CD8-positive, alpha-beta memory T cell (primary cell): ENCODE measurements around the gene KAT6B. TPM values are rescaled to one million over a fixed set of nuclear protein-coding genes. Genes with fewer than 3 reads are reported as not detected.

Experiments
- CTCF ChIA-PET: fragments of 350-600 bp; sonication (Branson Sonifier 250); formaldehyde crosslinking; loops from one replicate; lab custom pipeline; 2021; ENCODE audit warnings: antibody characterized with exemption; lab: Charles Lee
- POLR2A ChIA-PET: fragments of 350-600 bp; sonication (Branson Sonifier 250); formaldehyde crosslinking; loops from one replicate; lab custom pipeline; 2021; ENCODE audit warnings: antibody characterized with exemption; lab: Charles Lee
- DNase-seq, 5 donors: peaks; one replicate each; pipeline versions ENCODE4 v3.0.0 to v3.0.0-alpha.2; 2020 to 2022; ENCODE audit warnings: mixed read lengths in 1 of 5
- H3K27ac ChIP-seq: one replicate; pipeline ENCODE4 v1.7.0; 2013; ENCODE audit warnings: low read depth, mild to moderate bottlenecking, low read length, moderate library complexity
- H3K27me3 ChIP-seq: 2 replicates; pipeline ENCODE4 v1.7.0; 2013; ENCODE audit warnings: low read length, mild to moderate bottlenecking; ENCODE audit not compliant: insufficient read depth, poor library complexity, severe bottlenecking
- H3K36me3 ChIP-seq: 2 replicates; pipeline ENCODE4 v1.7.0; 2013; ENCODE audit warnings: mild to moderate bottlenecking, low read length, moderate library complexity; ENCODE audit not compliant: insufficient read depth
- H3K4me1 ChIP-seq: 2 replicates; pipeline ENCODE4 v1.7.0; 2013; ENCODE audit warnings: mild to moderate bottlenecking, low read length, moderate library complexity; ENCODE audit not compliant: insufficient read depth
- H3K4me3 ChIP-seq: 2 replicates; pipeline ENCODE4 v1.7.0; 2013; ENCODE audit warnings: mild to moderate bottlenecking, low read length
- H3K9me3 ChIP-seq: 2 replicates; pipeline ENCODE4 v1.7.0; 2013; ENCODE audit warnings: mild to moderate bottlenecking, low read length
- H3K27ac Mint-ChIP-seq, 8 donors: one replicate each; pipeline ENCODE4 v1.8.0; 2020 to 2021; ENCODE audit warnings: mixed read lengths in 8 of 8, mild to moderate bottlenecking in 6 of 8, inconsistent platforms in 3 of 8, moderate library complexity in 3 of 8
- H3K27me3 Mint-ChIP-seq, 2 donors: one replicate each; pipeline ENCODE4 v1.8.0; 2020 to 2021; ENCODE audit warnings: mixed read lengths in 2 of 2, mild to moderate bottlenecking in 1 of 2, moderate library complexity in 1 of 2
- H3K36me3 Mint-ChIP-seq, 3 donors: one replicate each; pipeline ENCODE4 v1.8.0; 2020 to 2021; ENCODE audit warnings: mixed read lengths in 3 of 3, inconsistent platforms in 1 of 3, mild to moderate bottlenecking in 1 of 3
- H3K4me1 Mint-ChIP-seq, 3 donors: one replicate each; pipeline ENCODE4 v1.8.0; 2020 to 2021; ENCODE audit warnings: mixed read lengths in 3 of 3, inconsistent platforms in 1 of 3, mild to moderate bottlenecking in 1 of 3
- H3K4me3 Mint-ChIP-seq, 7 donors: one replicate each; pipeline ENCODE4 v1.8.0; 2020 to 2021; ENCODE audit warnings: mixed read lengths in 7 of 7, mild to moderate bottlenecking in 6 of 7, moderate library complexity in 4 of 7, inconsistent platforms in 2 of 7
- H3K9me3 Mint-ChIP-seq, 5 donors: one replicate each; pipeline ENCODE4 v1.8.0; 2020 to 2022; ENCODE audit warnings: mixed read lengths in 5 of 5, mild to moderate bottlenecking in 3 of 5, moderate library complexity in 2 of 5, inconsistent platforms in 1 of 5
- polyA plus RNA-seq: library from polyadenylated mRNA; unstranded; fragments of 300-500 nt; fragmentation: Illumina TruSeq; gene quantifications from one replicate; pipeline ENCODE4 v1.2.3, GENCODE V29; 2021
- total RNA-seq, 2 experiments: library from RNA; stranded (reverse); gene quantifications; one replicate each; pipeline ENCODE4 v1.2.3, GENCODE V29; 2021

The KAT6B gene
- total and polyA plus RNA-seq, 3 experiments from 2014 or later: 21.8 to 32.8 (median 23.6) TPM

- CTCF ChIA-PET: no interaction called here
- POLR2A ChIA-PET: no interaction called here
- no peaks in the 10 kb centered on the region for H3K9me3 ChIP-seq
- DNase-seq: no peak
- H3K27ac ChIP-seq: no peak overlapping the region
- Mint-ChIP-seq H3K4me1 (peaks cover 20 to 55% (median 29%) of the 10 kb centered on the region in 3 donors), H3K9me3 (no peaks in the 10 kb centered on the region), H3K27ac (peak overlapping the region in 4 of 8 donors; percentile 4 to 81 (median 14)), H3K36me3 (peaks cover 0 to 17% (median 16%) of the 10 kb centered on the region in 3 donors), H3K4me3 (no peak overlapping the region), H3K27me3 (no peaks in the 10 kb centered on the region)
- H3K27me3 ChIP-seq: no peaks in the 10 kb centered on the region
- H3K4me1 ChIP-seq: peaks cover 12% of the 10 kb centered on the region
- no peak overlapping the region for H3K4me3 ChIP-seq
- no peaks in the 10 kb centered on the region for H3K36me3 ChIP-seq
These were observed 137.1 kb downstream of the KAT6B start for GRCh38 chr10:74963549-74963948.

- H3K27ac Mint-ChIP-seq: peak overlapping the region; percentile 41 to 95 (median 87)
- Histone ChIP-seq H3K4me3 (peak overlapping the region; percentile 34), H3K36me3 (no peaks in the 10 kb centered on the region), H3K9me3 (no peaks in the 10 kb centered on the region), H3K4me1 (peaks cover 26% of the 10 kb centered on the region), H3K27ac (no peak overlapping the region), H3K27me3 (no peaks in the 10 kb centered on the region)
- peaks cover 33 to 46% (median 39%) of the 10 kb centered on the region in 3 donors for H3K4me1 Mint-ChIP-seq
- CTCF ChIA-PET: no interaction called here
- POLR2A ChIA-PET: interaction anchor here (0.6 kb wide), 1 partner anchor 8 kb away, joined by 3 read pairs; no protein-coding TSS in a partner anchor
- DNase-seq: peak in 2 of 5 donors; percentile 2 to 53
- no peaks in the 10 kb centered on the region for H3K9me3 Mint-ChIP-seq
- no peaks in the 10 kb centered on the region for H3K27me3 Mint-ChIP-seq
- H3K36me3 Mint-ChIP-seq: peaks cover 0 to 20% (median 18%) of the 10 kb centered on the region in 3 donors
- peak overlapping the region; percentile 39 to 79 (median 60) for H3K4me3 Mint-ChIP-seq
These were observed 141.7 kb downstream of the KAT6B start for GRCh38 chr10:74967911-74968666.

- peaks cover 30 to 43% (median 36%) of the 10 kb centered on the region in 3 donors for H3K4me1 Mint-ChIP-seq
- no peak for DNase-seq
- no peak overlapping the region for H3K4me3 ChIP-seq
- no peaks in the 10 kb centered on the region for H3K9me3 ChIP-seq
- peak overlapping the region in 4 of 7 donors; percentile 69 to 79 (median 76) for H3K4me3 Mint-ChIP-seq
- peaks cover 26% of the 10 kb centered on the region for H3K4me1 ChIP-seq
- POLR2A ChIA-PET: no interaction called here
- no peaks in the 10 kb centered on the region for H3K36me3 ChIP-seq
- H3K9me3 Mint-ChIP-seq: no peaks in the 10 kb centered on the region
- peak overlapping the region in 7 of 8 donors; percentile 43 to 93 (median 85) for H3K27ac Mint-ChIP-seq
- CTCF ChIA-PET: no interaction called here
- no peaks in the 10 kb centered on the region for H3K27me3 Mint-ChIP-seq
- peaks cover 0 to 25% (median 18%) of the 10 kb centered on the region in 3 donors for H3K36me3 Mint-ChIP-seq
- H3K27ac ChIP-seq: no peak overlapping the region
- H3K27me3 ChIP-seq: no peaks in the 10 kb centered on the region
These were observed 142.3 kb downstream of the KAT6B start for GRCh38 chr10:74968667-74969061.

DNA sequence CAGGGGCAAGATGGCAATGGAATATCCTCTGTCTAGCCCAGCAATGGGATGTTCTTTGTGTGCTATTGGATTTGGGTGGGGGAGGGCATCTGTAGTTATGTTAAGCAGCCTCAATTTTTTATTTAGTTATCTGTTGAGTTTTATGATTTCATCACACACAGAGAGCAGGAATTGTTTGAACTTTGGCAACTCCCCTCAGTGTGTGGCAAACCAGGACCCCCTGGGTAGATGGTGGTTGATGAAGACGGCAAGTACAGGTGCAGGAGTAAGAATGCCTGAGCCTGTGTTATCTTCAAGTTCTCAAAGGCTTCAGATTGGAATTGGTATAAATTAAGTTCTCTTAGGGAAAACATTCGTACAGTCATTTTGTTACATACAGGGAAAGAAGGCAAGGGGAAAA lies 142.7 kb downstream of the KAT6B start:
- no peaks in the 10 kb centered on the region for H3K36me3 ChIP-seq
- POLR2A ChIA-PET: no interaction called here
- CTCF ChIA-PET: no interaction called here
- no peak for DNase-seq
- H3K27ac ChIP-seq: no peak overlapping the region
- peaks cover 26% of the 10 kb centered on the region for H3K4me1 ChIP-seq
- H3K4me3 Mint-ChIP-seq: peak overlapping the region in 4 of 7 donors; percentile 0 to 79 (median 53)
- H3K27me3 Mint-ChIP-seq: no peaks in the 10 kb centered on the region
- peaks cover 30 to 43% (median 36%) of the 10 kb centered on the region in 3 donors for H3K4me1 Mint-ChIP-seq
- H3K36me3 Mint-ChIP-seq: peaks cover 0 to 29% (median 18%) of the 10 kb centered on the region in 3 donors
- H3K4me3 ChIP-seq: no peak overlapping the region
- peak overlapping the region in 7 of 8 donors; percentile 43 to 93 (median 85) for H3K27ac Mint-ChIP-seq
- no peaks in the 10 kb centered on the region for H3K27me3 ChIP-seq
- no peaks in the 10 kb centered on the region for H3K9me3 Mint-ChIP-seq
- H3K9me3 ChIP-seq: no peaks in the 10 kb centered on the region

- Mint-ChIP-seq H3K4me1 (peaks cover 30 to 39% (median 35%) of the 10 kb centered on the region in 3 donors), H3K9me3 (no peaks in the 10 kb centered on the region), H3K36me3 (peaks cover 0 to 29% (median 19%) of the 10 kb centered on the region in 3 donors), H3K27me3 (no peaks in the 10 kb centered on the region), H3K4me3 (peak overlapping the region in 2 of 7 donors; percentile 0 to 79), H3K27ac (peak overlapping the region in 5 of 8 donors; percentile 17 to 93 (median 46))
- DNase-seq: no peak
- CTCF ChIA-PET: no interaction called here
- Histone ChIP-seq H3K27ac (no peak overlapping the region), H3K9me3 (no peaks in the 10 kb centered on the region), H3K36me3 (no peaks in the 10 kb centered on the region), H3K27me3 (no peaks in the 10 kb centered on the region), H3K4me3 (no peak overlapping the region), H3K4me1 (peaks cover 26% of the 10 kb centered on the region)
- POLR2A ChIA-PET: no interaction called here
These were observed 143.1 kb downstream of the KAT6B start for GRCh38 chr10:74969530-74969929.

- ChIA-PET CTCF (no interaction called here), POLR2A (no interaction called here)
- peaks cover 35 to 46% (median 41%) of the 10 kb centered on the region in 3 donors for H3K4me1 Mint-ChIP-seq
- H3K4me3 Mint-ChIP-seq: no peak overlapping the region
- H3K36me3 ChIP-seq: peaks cover 9% of the 10 kb centered on the region
- peaks cover 11 to 53% (median 26%) of the 10 kb centered on the region in 3 donors for H3K36me3 Mint-ChIP-seq
- H3K27ac ChIP-seq: no peak overlapping the region
- H3K27ac Mint-ChIP-seq: no peak overlapping the region
- no peaks in the 10 kb centered on the region for H3K9me3 ChIP-seq
- H3K4me1 ChIP-seq: peaks cover 27% of the 10 kb centered on the region
- peaks cover 0 to 3% of the 10 kb centered on the region in 2 donors for H3K27me3 Mint-ChIP-seq
- no peaks in the 10 kb centered on the region for H3K27me3 ChIP-seq
- no peak for DNase-seq
- no peaks in the 10 kb centered on the region for H3K9me3 Mint-ChIP-seq
- H3K4me3 ChIP-seq: no peak overlapping the region
These were observed 147.5 kb downstream of the KAT6B start for GRCh38 chr10:74973741-74974392.

DNA sequence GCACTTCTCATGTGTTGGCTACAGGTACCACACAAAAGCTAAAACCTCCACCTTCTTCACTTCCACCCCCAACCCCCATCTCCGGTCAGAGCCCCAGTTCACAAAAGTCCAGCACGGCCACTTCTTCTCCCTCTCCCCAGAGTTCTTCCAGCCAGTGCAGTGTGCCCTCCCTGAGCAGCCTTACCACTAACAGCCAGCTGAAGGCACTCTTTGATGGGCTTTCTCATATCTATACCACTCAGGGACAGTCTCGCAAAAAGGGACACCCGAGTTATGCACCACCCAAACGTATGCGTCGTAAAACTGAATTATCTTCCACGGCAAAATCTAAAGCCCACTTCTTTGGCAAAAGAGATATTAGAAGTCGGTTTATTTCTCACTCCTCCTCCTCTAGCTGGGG lies 149.4 kb downstream of the KAT6B start:
- peaks cover 27 to 37% (median 30%) of the 10 kb centered on the region in 3 donors for H3K4me1 Mint-ChIP-seq
- Histone ChIP-seq H3K27ac (no peak overlapping the region), H3K27me3 (no peaks in the 10 kb centered on the region), H3K4me3 (no peak overlapping the region), H3K9me3 (no peaks in the 10 kb centered on the region), H3K4me1 (peaks cover 16% of the 10 kb centered on the region), H3K36me3 (peaks cover 9% of the 10 kb centered on the region)
- ChIA-PET POLR2A (no interaction called here), CTCF (no interaction called here)
- H3K9me3 Mint-ChIP-seq: no peaks in the 10 kb centered on the region
- H3K4me3 Mint-ChIP-seq: peak overlapping the region in 1 of 7 donors; percentile 17
- DNase-seq: no peak
- peak overlapping the region in 1 of 8 donors; percentile 45 for H3K27ac Mint-ChIP-seq
- H3K36me3 Mint-ChIP-seq: peaks cover 11 to 66% (median 19%) of the 10 kb centered on the region in 3 donors
- peaks cover 0 to 3% of the 10 kb centered on the region in 2 donors for H3K27me3 Mint-ChIP-seq
